Measurements from ENCODE around the gene PPT2. TPM values are rescaled to one million over a fixed set of nuclear protein-coding genes. Genes with fewer than 3 reads are reported as not detected.

Gene PPT2
- total and polyA plus RNA-seq, 2 of the 13 experiments (the other 11 are each of a cell fraction or from before 2014, with no cell fraction given) = 39.2 to 61.8 TPM

- no peak for TF ChIP-seq ZNF333 (CRISPR knock-in tag; IDR thresholded peaks at IDR 0.05; ENCODE audit: borderline replicate concordance)
- TF ChIP-seq SIX1 (CRISPR knock-in tag; IDR thresholded peaks at IDR 0.05; ENCODE audit: borderline replicate concordance) = 0 out of 2 replicates have a peak, but pooled peaks have one; percentile 12
- TF ChIP-seq ZFP41 (CRISPR knock-in tag; IDR thresholded peaks at IDR 0.05; ENCODE audit: borderline replicate concordance) = no peak
- no peak for TF ChIP-seq ZNF775 (CRISPR knock-in tag; IDR thresholded peaks at IDR 0.05; ENCODE audit: borderline replicate concordance)
- TF ChIP-seq SMAD3 (CRISPR knock-in tag; IDR thresholded peaks at IDR 0.05) = no peak
- no peak for TF ChIP-seq SMARCE1 (IDR thresholded peaks at IDR 0.05; ENCODE audit: borderline replicate concordance)
- no peak for TF ChIP-seq TBX3 (IDR thresholded peaks at IDR 0.05; ENCODE audit: borderline replicate concordance)
- no peak for TF ChIP-seq ZNF275 (CRISPR knock-in tag; IDR thresholded peaks at IDR 0.05; ENCODE audit: borderline replicate concordance)
- TF ChIP-seq BRF2 (CRISPR knock-in tag; IDR thresholded peaks at IDR 0.05) = no peak; the same call in 1 of the 2 replicates
- TF ChIP-seq ZNF263 (CRISPR knock-in tag; IDR thresholded peaks at IDR 0.05) = no peak; the same call in 1 of the 2 replicates
- TF ChIP-seq ZBTB33 (CRISPR knock-in tag; IDR thresholded peaks at IDR 0.05) = no peak
- TF ChIP-seq THAP9 (CRISPR knock-in tag; IDR thresholded peaks at IDR 0.05; ENCODE audit: borderline replicate concordance) = no peak
- no peak for TF ChIP-seq ZNF34 (CRISPR knock-in tag; IDR thresholded peaks at IDR 0.05; ENCODE audit: borderline replicate concordance)
These were observed 41.1 kb downstream of the PPT2 start (continued) for GRCh38 chr6:32194825-32195651.
